NCI-H82 treated with DMSO at 0.1 percent for 48 hours (cell line): ENCODE measurements around the gene RNPEP.

Source experiments
- DNase-seq: peaks from one replicate; lab custom pipeline; 2025; ENCODE audit not compliant: unreplicated experiment; lab: John Stamatoyannopoulos, UW

The RNPEP gene, protein sequence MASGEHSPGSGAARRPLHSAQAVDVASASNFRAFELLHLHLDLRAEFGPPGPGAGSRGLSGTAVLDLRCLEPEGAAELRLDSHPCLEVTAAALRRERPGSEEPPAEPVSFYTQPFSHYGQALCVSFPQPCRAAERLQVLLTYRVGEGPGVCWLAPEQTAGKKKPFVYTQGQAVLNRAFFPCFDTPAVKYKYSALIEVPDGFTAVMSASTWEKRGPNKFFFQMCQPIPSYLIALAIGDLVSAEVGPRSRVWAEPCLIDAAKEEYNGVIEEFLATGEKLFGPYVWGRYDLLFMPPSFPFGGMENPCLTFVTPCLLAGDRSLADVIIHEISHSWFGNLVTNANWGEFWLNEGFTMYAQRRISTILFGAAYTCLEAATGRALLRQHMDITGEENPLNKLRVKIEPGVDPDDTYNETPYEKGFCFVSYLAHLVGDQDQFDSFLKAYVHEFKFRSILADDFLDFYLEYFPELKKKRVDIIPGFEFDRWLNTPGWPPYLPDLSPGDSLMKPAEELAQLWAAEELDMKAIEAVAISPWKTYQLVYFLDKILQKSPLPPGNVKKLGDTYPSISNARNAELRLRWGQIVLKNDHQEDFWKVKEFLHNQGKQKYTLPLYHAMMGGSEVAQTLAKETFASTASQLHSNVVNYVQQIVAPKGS

DNA sequence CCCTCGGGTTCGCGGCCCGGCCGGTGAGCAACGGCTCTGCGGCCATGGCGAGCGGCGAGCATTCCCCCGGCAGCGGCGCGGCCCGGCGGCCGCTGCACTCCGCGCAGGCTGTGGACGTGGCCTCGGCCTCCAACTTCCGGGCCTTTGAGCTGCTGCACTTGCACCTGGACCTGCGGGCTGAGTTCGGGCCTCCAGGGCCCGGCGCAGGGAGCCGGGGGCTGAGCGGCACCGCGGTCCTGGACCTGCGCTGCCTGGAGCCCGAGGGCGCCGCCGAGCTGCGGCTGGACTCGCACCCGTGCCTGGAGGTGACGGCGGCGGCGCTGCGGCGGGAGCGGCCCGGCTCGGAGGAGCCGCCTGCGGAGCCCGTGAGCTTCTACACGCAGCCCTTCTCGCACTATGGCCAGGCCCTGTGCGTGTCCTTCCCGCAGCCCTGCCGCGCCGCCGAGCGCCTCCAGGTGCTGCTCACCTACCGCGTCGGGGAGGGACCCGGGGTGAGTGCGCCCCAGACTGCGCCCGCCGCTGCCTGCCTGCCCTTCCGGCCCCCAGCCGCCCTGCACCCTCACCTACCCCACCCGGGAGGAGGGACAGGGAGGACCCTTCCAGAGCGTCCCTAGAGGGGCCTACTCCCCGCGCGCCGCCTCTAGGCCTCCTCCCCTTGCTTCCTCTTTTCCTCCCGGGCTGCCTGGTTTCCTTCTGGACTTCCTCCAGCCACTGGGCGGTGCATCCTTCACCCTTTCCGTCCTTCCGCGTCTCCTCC, at the start of gene RNPEP:
Gene RNPEP, plus strand, starts transcription at position 26 of the 757 bp plus-strand sequence. Its CDS starts 19 bp downstream, at position 45.
- DNase-seq = peak; percentile 57

DNA sequence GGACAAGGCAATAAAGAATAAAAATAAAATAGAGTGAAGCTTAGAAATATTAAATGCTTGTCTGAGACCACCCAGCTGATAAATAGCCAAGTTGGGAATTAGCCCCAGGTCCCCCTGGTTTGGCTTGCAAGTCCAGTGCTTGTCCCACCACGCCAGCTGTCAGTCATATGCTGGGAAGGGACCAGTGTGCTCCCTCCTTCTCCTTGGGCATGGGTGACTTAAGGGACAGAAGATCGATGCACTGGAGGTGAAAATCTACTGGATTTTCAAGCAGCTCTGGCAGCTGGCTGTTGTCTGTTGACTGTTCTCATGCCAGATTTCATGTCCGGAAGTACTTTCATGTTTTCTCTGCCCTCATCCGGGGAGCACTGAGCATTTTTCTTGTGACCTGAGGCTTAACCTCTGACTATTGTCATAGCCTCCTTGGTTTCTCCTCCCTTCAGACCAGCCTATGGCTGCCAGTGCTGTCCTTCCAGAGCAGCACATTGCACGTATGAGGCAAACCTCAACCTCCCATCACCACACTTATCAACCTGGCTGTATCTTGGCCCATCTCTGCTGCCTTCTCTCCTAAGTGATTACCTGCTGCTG, 48.5 kb upstream of the RNPEP start:
- DNase-seq = no peak

DNA sequence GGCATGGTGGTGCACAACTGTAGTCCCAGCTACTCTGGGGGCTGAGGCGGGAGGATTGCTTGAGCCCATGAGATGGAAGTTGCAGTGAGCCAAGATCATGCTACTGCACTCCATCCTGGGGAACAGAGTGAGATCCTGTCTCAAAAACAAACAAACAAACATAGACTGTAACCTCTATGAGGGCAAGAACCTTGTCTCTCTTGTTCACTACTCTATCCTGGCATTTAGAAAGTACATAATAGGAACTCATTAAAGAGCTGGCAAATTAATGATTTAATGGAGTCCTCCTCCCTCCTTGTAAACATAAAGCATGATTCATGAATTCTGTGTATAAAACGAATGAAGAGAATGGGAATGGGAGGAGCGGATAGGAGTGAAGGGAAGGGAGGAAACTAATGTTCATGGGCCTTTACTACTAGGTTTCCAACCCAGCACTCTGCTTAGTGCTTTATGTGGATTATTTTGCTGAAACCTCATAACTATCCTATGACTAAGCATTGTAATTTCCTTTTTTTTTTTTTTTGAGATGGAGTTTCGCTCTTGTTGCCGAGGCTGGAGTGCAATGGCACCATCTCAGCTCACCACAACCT, 44.7 kb upstream of the RNPEP start:
- no peak for DNase-seq

DNA sequence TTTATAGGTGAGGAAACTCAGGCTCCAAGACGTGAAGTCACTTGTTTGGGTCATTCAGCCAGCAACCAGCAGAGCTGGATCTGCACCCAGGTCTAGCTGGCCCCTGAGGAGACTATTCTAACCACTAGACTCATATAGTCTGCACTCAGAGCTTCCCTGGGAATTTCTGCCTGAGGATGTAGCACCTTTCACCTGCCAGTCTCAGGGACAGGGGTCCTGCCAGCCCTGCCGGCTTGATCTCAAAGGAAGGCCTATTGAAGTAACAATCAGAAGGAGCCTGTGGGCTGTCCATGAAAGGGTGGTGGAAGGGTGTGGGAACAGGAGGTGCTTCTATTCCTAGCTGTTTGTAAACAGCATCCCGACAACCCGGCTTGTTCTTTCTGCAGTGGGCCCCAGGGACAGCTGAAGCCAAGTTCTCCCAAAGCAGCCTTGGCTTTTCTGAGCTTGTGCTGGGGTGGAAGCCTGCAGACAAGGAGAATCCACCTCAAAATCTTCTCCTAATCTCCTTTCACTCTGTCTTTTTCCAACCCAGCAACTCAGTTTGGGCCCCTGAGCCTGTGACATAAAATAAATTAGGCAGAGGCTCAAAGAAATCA, 43.9 kb upstream of the RNPEP start:
- DNase-seq = peak; percentile 93

DNA sequence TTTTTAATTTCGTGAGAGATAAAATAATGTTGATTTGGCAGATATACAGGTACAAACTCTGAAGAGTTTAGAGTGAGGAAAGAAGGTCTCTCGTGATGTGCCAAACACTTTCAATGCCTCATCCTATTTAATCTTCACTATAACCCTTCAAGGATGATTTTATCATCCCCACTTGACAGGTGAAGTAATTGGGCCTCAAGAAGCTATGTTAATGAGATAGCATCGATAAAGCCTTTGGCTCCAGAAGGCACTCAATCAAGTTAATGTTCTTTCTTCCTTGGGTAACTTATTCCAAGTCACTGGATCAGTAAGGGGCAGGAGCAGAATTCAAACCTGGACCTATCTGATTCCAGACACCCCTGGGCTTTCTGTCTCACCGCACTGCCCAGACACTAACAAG, 43.3 kb upstream of the RNPEP start:
- DNase-seq = peak; percentile 92

DNA sequence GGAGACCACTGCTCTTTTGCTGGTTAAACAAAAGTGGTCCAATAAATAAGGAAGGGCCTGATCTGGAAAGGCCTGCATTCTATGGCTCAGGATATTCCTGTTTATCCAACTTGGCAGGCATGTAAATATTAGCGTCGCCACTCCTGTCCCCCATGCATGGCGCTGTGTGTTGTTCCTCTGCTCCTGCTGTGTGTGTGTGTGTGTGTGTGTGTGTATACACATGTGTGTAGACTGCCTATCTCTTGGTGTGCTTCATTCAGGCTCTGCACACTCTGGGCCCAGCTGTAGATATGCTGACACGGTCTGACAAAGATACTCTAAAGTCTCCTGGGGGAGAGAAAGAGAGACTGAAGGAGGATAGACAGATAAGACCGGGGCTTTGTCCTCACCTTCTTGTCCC, 42.9 kb upstream of the RNPEP start:
- DNase-seq = peak; percentile 70

DNA sequence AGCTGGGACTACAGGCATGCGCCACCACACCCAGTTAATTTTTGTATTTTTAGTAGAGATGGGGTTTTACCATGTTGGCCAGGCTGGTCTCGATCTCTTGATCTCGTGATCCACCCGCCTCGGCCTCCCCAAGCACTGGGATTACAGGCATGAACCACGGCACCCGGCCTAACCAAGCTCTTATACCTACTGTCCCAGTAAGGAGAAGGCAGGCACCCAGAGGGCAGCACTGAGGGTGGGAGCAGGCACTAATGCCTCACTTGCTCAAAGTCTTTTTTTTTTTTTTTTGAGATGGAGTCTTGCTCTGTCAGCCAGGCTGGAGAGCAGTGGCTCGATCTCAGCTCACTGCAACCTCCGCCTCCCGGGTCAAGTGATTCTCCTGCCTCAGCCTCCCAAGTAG, 42.1 kb upstream of the RNPEP start:
- DNase-seq = peak; percentile 18

DNA sequence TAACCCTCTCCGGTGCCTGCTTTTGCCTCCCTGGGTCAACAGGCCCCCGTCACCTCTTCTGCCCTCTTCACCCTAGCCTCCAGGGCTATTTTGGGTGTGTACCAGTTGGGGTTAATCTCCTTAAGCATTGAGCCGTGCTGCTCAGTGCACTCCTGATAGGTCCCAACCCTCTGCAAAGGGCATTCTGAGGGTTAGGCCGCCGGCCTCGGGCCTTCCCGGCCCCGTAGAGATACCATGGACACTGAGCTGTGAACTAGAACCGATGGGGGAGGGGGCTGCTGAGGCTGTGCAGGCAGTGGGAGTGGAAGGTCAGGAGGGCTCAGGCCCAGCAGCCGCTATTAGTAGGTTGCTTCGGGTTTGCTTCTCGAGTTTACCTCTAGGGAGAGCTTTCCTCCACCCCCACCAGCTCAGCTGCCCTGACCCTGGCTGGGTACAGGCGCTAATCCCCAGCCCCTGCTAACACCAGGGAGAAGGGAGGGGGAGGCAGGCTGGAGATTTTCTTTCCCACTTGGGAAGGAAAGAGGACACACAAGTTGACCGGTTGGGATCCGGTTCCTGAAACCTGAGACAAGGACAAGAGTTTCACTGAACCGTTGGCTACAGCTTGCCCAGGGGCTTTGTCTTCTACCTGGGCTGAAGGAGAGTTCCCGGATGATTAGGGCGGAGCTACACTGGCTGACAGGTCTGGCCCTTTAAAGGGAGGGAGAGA, 40.9 kb upstream of the RNPEP start:
- peak; percentile 95 for DNase-seq

DNA sequence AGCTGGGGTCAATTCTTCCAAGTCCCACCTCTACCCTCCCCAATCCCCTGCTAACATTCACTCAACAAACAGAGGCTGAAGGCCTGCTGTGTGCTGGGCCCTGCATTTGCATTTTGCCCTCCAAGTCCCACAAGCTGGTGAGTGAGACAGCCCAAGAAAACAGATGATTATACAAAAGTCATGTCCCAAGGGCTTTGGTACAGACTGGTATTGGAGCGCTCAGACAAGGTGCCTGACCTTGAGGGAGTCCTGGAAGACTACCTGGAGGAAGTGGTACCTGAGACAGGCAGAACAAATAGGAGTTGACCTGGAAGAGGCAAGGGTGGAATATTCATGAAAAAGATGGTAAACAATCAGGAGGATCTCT, 40.3 kb upstream of the RNPEP start:
- no peak for DNase-seq

DNA sequence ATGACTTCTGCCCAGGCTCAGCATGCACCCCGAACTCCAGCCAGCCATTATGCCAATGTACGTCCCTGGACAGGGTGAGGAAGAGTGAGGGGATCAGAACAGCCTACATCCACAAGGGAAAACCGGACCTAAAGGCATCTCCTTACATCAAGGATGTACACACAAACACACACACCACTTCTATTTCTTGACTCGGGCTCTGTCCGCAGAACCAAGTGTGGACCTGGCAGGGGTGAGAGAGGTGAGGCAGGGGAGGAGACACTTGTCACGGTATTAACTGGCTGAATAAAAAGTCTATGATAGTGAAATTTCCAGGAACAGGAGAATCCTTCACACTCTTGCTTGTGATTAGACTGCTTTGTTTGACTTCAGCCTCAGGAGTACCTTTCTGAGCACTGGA, 38.4 kb upstream of the RNPEP start:
- no peak for DNase-seq

DNA sequence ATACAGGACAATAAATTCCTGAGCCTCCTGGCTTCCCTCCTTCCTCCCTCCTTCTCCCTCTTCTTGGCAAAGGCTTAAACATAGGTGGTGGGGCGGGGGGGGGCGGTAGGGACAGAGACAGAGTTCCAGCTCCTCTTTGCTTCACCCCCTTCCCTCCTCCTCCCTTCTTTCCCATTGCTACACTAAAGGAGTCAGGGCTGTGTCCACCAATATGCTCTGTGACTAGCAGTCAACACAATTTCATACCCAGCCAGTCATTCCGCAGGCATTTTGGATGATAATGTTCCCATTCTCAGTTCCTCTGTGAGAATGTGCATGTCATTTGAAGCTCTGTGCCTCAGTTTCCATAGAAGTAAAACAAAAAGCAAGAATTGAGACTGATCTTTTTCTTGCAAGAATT, 37.8 kb upstream of the RNPEP start:
- no peak for DNase-seq

DNA sequence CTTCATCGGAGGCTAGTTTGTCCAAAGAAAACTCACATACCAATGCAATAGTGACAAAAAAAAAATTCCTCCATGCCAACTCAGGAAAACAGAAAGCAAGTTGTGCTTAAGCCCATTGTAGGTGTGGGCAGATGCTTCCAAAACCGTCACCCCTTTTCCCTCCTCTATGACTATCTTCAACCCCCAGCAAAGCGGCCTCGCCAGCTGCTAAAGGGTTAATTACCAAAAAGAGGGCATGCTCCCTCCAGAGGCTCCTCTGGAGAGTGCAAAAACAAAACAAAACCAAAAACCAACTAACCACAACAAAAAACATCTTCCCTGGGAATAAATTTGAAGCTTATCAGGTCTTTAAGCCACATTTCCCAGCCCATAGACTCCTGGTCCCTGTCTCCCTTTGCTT, 37.3 kb upstream of the RNPEP start:
- DNase-seq = no peak

DNA sequence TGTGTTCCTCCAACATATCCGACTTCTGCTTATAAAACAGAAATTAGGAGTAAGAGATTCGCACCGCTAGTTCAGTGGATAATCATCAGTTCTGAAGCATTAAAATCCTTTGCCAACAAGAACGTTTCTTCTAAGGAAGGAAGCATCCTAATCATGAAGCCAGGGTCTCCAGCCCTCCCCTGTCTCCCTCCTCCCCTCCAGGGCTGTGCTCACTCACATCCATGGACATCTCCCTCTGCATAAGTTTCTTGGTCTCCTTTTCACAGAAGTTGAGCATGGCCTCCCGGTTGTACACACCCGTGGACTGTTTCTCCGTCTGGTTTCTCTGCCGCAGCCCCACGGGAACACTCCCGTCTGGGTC, 36.6 kb upstream of the RNPEP start:
- no peak for DNase-seq

DNA sequence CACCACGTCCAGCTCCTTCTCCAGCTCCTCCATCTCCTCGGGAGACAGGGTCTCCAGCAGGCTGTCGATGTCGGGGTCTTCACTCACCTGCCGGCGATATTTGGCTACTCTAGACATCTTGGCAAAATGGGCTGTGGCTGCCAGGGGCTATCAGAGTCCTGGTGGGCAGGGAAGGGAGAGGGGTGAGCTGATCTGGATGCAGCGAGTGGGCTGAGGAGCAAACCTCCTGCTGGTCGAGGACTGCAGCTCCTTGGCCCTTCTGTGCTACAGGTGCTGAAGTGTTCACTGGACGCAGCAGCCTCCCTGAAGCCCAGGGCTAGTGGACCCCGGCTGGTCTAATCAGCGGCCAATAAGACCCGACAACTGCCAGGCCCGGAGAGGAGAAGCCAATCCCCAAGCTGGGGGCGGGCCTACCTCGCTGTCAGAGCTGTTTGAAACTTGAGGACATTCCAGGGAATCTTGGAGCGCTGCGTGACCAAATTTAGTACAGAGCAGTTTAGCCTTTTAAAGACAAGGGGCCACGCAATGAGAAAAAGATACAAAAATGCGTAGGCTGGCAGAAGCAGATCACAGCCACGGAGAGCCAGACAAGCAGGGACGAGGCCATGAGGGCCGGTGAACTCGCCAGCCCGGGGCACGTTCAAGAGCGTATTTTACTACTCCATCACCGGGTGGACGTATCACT, 36.1 kb upstream of the RNPEP start, which contains the start of gene LMOD1:
Gene LMOD1, minus strand, starts transcription at position 325 of the 685 bp plus-strand sequence. Its CDS starts 208 bp downstream, at position 117.
- DNase-seq = peak; percentile 89

DNA sequence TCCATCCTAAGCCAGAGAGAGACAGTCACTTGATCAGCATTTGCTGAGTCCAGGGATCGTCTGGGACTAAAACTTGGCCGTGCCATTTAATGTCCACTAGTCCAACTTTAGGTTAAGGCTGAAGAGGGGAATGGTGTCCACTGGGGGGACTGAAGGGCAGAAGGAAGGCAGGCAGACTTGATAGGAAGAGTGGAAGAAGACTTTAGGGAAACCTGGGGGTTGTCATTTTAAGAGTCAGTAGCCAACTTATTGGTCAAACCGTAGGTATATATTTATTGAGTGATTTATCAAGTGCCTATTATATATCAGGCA, 34.8 kb upstream of the RNPEP start:
- DNase-seq = peak; percentile 47

DNA sequence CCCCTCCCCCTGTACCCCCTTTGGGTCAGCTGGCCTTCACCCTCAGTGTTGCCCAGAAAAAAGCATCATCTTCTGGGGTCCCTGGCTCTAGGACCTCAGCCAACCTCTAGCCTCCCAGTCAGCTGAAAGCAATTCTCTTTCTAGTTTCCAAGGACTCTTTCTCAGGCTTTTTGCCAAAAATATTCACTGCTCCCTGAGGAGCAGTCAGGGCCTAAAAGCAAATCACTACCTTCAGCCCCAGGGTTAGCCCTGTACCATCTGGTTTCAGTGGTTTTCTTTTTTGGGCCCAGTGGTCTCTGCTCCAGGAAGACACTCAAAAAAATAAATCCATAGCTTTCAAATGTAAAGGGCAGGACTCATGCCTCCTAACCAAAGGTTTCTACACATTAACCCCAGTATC, 33.0 kb upstream of the RNPEP start:
- DNase-seq = no peak

DNA sequence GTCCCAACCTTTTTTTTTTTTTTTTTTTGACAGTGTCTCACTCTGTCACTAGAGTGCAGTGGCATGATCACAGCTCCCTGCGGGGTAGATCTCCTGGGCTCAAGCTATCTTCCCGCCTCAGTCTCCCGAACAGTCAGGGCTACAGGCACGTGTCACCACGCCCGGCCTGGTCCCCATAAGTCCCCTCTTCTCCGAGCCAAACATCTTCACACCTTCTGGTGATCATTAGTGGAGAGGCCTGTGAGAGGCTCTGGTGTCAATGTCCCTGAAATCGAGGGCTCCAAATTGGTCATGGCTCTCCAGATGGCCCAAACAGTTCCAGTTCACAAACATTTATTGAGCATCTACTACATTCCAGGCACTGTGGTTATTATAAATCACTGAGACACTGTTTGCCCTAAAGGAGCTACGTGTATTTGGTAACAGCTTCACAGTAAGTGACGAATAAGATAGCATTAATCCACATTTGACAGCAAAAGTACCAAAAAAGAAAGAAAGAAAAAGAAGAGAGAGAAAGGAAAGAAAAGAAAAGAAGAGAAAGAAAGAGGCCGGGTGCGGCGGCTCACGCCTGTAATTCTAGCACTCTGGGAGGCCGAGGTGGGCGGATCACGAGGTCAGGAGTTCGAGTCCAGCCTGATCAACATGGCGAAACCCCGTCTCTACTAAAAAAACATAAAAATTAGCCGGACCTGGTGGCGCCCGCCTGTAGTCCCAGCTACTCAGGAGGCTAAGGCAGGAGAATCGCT, 28.0 kb upstream of the RNPEP start:
- no peak for DNase-seq

DNA sequence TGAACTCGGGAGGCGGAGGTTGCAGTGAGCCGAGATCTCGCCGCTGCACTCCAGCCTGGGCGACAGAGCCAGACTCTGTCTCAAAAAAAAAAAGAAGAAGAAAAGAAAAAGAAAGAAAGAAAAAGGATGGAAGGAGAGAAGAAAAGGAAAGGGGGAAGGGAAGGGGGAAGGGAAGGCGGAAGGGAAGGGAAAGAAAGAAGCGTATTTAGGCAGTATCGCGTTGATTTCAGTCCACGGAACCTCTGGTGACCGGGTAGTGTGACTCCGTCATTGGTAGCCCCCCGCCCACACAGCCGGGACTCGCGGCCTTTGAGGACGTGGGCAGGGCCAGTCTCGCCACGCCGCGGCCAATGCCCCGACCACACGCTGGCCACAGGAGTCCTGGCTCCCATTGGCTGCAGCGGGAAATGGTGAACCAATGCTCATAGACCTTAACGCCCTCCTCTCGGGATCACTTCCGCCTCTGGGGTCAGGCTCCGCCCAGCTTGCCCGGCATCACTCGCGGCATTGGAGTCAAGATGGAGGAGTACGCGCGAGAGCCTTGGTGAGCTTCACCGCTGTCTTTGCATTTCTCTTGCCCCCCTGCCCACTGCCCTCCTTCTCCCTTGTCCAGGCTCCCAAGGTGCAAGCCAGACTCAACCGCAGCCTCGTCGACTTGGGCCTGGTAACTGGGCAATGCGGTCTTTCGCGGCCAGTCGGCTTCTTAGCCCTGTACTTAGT, 27.3 kb upstream of the RNPEP start, which contains the start of gene TIMM17A:
Gene TIMM17A, plus strand, starts transcription at position 495 of the 720 bp plus-strand sequence. Its CDS starts 24 bp downstream, at position 519.
- peak; percentile 97 for DNase-seq
